SU-DHL-6 (cell line): ENCODE data around the gene DAAM1.

Source experiments
- H2AFZ ChIP-seq: fragments of 200-600 bp; sonication (generic); 2 replicates; pipeline ENCODE4 v1.6.1; 2014; ENCODE audit warnings: low read depth, mild to moderate bottlenecking, moderate library complexity, mixed read lengths, antibody characterized with exemption, low read length; ENCODE audit not compliant: severe bottlenecking
- H3F3A ChIP-seq: fragments of 200-600 bp; shearing (Covaris generic); 2 replicates; pipeline ENCODE4 v1.6.0; 2016; ENCODE audit warnings: antibody characterized with exemption, mild to moderate bottlenecking; ENCODE audit not compliant: insufficient read depth
- H3K27ac ChIP-seq: fragments of 200-600 bp; sonication (generic); 2 replicates; pipeline ENCODE4 v1.5.1; 2016; ENCODE audit warnings: low read depth, mild to moderate bottlenecking, low read length, moderate library complexity, mixed read lengths
- H3K27me3 ChIP-seq: fragments of 200-600 bp; sonication (generic), shearing (Covaris generic); 2 replicates; pipeline ENCODE4 v1.6.0; 2014; ENCODE audit warnings: mild to moderate bottlenecking, low read length
- H3K36me3 ChIP-seq: fragments of 200-600 bp; sonication (generic); 2 replicates; pipeline ENCODE4 v1.6.1; 2014; ENCODE audit warnings: mild to moderate bottlenecking, low read length, mixed read lengths
- H3K4me2 ChIP-seq: fragments of 300-600, 200-600 bp; shearing (Covaris generic), sonication (generic); 2 replicates; pipeline ENCODE4 v1.6.0; 2014; ENCODE audit warnings: low read length, low read depth, mild to moderate bottlenecking; ENCODE audit not compliant: poor library complexity, severe bottlenecking
- H3K4me3 ChIP-seq: fragments of 200-600 bp; sonication (generic); 2 replicates; pipeline ENCODE4 v1.5.1; 2014; ENCODE audit warnings: antibody characterized with exemption, low read length, mild to moderate bottlenecking, mixed read lengths; ENCODE audit not compliant: insufficient read depth, poor library complexity, severe bottlenecking
- H3K79me2 ChIP-seq: fragments of 200-600 bp; sonication (generic); 2 replicates; pipeline ENCODE4 v1.6.1; 2014; ENCODE audit warnings: mild to moderate bottlenecking, low read length, moderate library complexity; ENCODE audit not compliant: insufficient read depth
- H3K9ac ChIP-seq: fragments of 200-600 bp; sonication (generic); 2 replicates; pipeline ENCODE4 v1.7.0; 2014; ENCODE audit warnings: mild to moderate bottlenecking, low read length
- H3K9me2 ChIP-seq: fragments of 200-600 bp; sonication (generic); replicated peaks from 2 replicates; pipeline ENCODE4 v1.6.1; 2014; ENCODE audit warnings: low read length; ENCODE audit not compliant: insufficient read depth
- H3K9me3 ChIP-seq: fragments of 200-600 bp; sonication (generic); 2 replicates; pipeline ENCODE4 v1.6.1; 2014; ENCODE audit warnings: low read length, mixed read lengths; ENCODE audit not compliant: insufficient read depth
- H4K20me1 ChIP-seq: fragments of 200-600 bp; sonication (generic); 2 replicates; pipeline ENCODE4 v1.6.1; 2014; ENCODE audit warnings: low read depth, mild to moderate bottlenecking, antibody characterized with exemption, low read length, moderate library complexity, mixed read lengths
- CTCF ChIP-seq: fragments of 200-600 bp; sonication (generic); IDR thresholded peaks from one replicate; pipeline ENCODE4 v1.5.1; 2017; ENCODE audit warnings: antibody characterized with exemption, mild to moderate bottlenecking, low read length, moderate library complexity; ENCODE audit not compliant: insufficient read depth, poor library complexity, severe bottlenecking
- EZH2phosphoT487 ChIP-seq: fragments of 200-600 bp; sonication (generic), shearing (Covaris generic); conservative IDR thresholded peaks from 2 replicates; pipeline ENCODE4 v1.6.1; 2018; ENCODE audit warnings: mild to moderate bottlenecking, antibody characterized with exemption, low read length, moderate library complexity, mixed read lengths

The DAAM1 gene

GRCh38 chr14:59199614-59200013 is 11.1 kb downstream of the DAAM1 start:
- no peaks in the 10 kb centered on the region for H3K9me3 ChIP-seq
- H2AFZ ChIP-seq: no peak overlapping the region
- H3F3A ChIP-seq: no peaks in the 10 kb centered on the region
- no peak overlapping the region for H3K9ac ChIP-seq
- H3K9me2 ChIP-seq: no peaks in the 10 kb centered on the region
- no peaks in the 10 kb centered on the region for H3K27me3 ChIP-seq
- TF ChIP-seq CTCF: no peak
- no peak for TF ChIP-seq EZH2phosphoT487
- H3K79me2 ChIP-seq: peaks cover 97% of the 10 kb centered on the region
- H3K4me2 ChIP-seq: no peak overlapping the region
- H3K27ac ChIP-seq: no peak overlapping the region
- no peaks in the 10 kb centered on the region for H3K36me3 ChIP-seq
- no peak overlapping the region for H3K4me3 ChIP-seq
- no peaks in the 10 kb centered on the region for H4K20me1 ChIP-seq

GRCh38 chr14:59200195-59200594 is 11.7 kb downstream of the DAAM1 start:
- Histone ChIP-seq H3K9me3 (no peaks in the 10 kb centered on the region), H3K4me2 (no peak overlapping the region), H3K9me2 (no peaks in the 10 kb centered on the region), H3K4me3 (no peak overlapping the region), H3K79me2 (peaks cover 99% of the 10 kb centered on the region), H3F3A (no peaks in the 10 kb centered on the region; the same call in 1 of the 2 replicates), H3K27me3 (no peaks in the 10 kb centered on the region), H3K36me3 (no peaks in the 10 kb centered on the region), H3K9ac (no peak overlapping the region), H2AFZ (no peak overlapping the region), H3K27ac (no peak overlapping the region), H4K20me1 (no peaks in the 10 kb centered on the region)
- no peak for TF ChIP-seq EZH2phosphoT487
- TF ChIP-seq CTCF: no peak

GRCh38 chr14:59202031-59202430 is 13.6 kb downstream of the DAAM1 start:
- H3K4me3 ChIP-seq: no peak overlapping the region
- H3K9me2 ChIP-seq: no peaks in the 10 kb centered on the region
- H2AFZ ChIP-seq: no peak overlapping the region
- H3F3A ChIP-seq: peaks cover 3% of the 10 kb centered on the region; the same call in 1 of the 2 replicates
- H3K9ac ChIP-seq: no peak overlapping the region
- no peaks in the 10 kb centered on the region for H3K36me3 ChIP-seq
- H3K27ac ChIP-seq: no peak overlapping the region
- TF ChIP-seq CTCF: no peak
- TF ChIP-seq EZH2phosphoT487: no peak
- no peaks in the 10 kb centered on the region for H3K9me3 ChIP-seq
- H3K4me2 ChIP-seq: no peak overlapping the region
- H3K27me3 ChIP-seq: no peaks in the 10 kb centered on the region
- H4K20me1 ChIP-seq: no peaks in the 10 kb centered on the region
- H3K79me2 ChIP-seq: peaks cover 96% of the 10 kb centered on the region
